Endometrial microvascular endothelial cells (primary cell): ENCODE measurements around the gene TFEB. TPM values are rescaled to one million over a fixed set of nuclear protein-coding genes. Genes with fewer than 3 reads are reported as not detected.

Experiments
- in situ Hi-C: cut with HindIII; loops from 2 replicates; pipeline ENCODE4 v1.10.0; 2017; ENCODE audit warnings: low sequenced_read_pairs, low pct_unique_long_range_greater_than_20kb; ENCODE audit errors: inconsistent ontology term
- total RNA-seq: library from RNA; depleted of rRNA; stranded (reverse); fragments of >200 nt; gene quantifications from one replicate; pipeline ENCODE4 v1.2.3, GENCODE V29; 2015; ENCODE audit errors: inconsistent ontology term

The TFEB gene
- total RNA-seq, 1 donor from 2014 or later: 5.9 TPM

DNA sequence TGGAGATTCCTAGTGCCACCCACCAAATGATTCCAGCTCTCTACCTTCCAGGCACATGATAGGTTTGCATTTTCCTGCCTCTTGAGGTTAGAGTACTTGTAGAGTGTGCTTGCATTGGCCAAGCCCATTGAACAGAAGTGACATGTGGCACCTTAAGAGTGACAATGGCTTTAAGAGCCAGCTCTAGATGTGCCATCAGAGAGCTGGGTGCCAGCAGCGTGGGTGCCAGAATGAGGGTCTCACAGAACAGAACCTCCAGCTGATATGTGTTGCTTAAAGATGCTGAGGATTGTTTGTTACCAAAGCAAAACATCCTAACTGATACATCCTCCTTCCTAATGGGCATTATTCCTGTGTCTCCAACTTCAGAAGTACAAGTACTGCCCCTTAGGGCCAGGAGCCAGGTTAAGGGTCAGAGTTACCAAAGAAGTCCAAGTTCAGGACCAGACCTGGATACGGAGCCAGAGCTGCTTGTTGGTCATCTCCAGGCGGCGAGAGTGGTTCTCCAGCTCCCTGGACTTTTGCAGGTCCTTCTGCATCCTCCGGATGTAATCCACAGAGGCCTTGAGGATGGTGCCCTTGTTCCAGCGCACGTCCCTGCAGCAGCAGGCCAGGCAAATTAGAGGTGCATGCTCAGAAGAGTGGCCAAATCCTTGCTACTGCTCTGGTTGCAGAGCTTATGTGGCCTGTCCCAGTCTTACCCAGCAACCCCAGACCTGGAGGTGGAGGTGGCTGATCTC, 49.6 kb downstream of the TFEB start:
- in situ Hi-C loops: no loop called here

DNA sequence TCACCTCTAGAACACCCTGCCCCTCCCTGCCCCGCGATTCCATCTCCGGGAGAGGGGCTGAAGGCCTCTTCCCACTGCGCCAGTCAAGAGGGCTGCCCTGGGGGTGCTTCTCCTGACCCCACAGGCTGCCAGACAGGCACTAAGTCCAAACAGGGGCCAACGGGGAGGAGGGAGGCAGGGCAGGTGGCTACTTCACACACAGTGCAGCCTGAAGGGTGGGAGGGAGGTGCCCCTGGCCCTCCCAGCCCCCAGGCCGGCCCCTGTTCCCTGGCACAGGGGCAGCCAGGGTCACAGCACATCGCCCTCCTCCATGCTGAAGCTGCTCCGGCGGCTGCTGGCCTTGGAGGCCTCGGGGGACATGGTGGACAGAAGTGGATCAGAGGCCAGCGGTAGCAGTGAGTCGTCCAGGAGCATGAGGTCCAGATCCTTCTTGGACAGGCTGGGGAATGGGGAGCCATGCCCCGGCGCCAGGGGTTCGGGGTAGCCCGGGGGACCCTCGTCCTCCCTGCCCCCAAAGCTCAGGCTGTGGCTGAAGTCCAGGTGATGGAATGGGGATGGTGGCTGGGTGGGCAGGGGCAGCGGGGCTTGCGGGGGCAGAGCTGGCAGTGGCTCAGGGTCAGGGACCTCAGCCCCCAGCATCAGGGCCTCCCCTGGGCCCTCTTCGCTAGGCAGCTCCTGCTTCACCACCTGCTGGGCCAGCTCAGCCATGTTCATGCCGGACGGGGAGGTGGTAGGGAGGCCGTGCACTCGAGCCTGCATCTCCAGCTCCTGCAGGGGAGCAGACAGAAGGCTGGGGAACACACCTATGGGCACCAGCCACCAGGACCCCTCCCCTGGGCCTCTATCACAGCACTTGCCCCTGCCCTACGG, 50.9 kb downstream of the TFEB start:
- in situ Hi-C loops: no loop called here

DNA sequence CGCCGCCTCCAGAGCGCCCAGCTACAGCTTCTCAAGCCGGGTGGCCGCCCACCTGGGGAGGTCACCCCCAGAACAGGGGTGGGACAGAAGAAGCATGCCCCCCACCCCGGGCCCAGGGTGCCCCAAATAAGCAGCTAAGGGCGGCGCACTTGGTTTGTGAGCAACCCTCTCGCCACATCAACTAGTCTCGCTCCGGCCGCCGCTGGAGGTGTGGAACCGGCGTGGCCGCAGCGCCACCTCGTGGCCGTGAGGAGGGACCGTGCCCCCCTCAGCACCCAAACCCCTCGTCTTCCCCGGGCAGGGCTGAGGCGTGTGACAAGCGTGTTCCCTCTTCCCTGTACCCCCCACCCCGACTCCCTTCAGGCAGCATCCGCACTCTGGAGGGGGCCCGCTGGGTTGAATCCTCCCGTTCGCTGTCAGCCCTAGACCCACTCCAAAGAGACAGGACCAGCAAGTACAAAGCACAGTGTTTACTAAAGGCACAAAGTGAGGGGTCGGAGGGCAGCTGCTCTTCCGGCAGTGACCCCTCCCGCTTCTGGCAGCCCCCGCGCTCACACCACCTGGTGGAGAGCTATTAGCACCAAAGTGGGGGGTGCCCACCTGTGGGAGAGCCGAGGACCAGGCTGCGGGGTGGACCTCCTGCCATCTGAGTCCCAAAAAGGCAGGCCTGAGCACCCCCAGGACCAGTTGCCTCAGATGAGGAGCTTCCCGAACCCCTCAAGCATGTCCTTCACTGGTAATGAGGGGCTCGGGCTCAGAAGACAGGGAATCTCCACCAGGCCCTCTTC, 51.7 kb downstream of the TFEB start:
- in situ Hi-C loops: no loop called here

DNA sequence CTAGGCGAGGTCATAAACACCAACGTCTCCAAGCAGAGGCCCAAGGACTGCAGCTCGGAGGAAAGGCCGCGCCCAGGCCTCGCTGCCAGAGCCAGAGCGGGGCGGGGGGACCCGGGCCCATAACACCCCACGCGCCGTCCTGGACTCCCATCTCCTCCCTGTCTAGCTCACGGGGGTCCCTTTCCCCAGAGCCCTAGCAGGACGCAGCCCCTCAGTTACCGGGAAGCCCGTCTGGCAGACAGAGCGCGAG, 52.2 kb downstream of the TFEB start:
- in situ Hi-C loops: no loop called here

DNA sequence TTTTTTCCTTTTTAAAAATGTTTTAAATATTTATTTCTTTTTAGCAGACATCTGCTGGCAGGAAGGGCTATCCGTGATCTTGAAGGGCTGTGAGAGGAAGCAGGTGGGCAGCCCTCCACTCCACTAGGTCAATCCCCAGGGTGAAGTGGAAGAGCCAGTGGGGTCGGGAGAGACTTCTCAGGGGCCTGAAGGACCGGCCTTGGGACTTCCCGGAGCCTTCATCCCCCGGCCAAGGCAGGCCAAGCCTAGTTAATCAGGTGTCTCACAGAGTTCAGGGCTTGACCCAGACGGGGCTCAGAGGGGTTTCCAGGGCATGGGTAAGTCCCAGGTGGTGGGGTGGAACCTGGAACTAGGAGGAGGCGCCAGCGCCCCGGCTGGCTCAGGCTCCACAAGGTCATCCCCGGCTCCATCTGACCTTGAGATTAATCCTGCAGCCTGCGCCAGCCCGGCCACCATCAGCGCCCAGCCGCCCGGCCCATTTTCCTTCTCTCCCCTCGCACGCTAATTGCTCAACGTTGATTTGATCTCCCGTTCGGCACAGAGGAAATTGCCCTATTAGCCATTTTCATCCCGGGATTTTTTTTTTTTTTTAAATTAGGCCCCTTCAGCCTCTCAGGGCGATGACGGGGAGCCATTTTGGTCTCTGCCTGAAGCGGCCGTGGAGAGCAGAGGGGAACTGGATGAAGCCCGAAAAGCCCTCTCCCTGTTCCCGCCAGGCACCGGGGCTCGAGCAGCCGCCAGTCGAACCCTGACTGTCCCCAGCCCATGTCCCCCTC, 52.7 kb downstream of the TFEB start:
- in situ Hi-C loops: no loop called here

DNA sequence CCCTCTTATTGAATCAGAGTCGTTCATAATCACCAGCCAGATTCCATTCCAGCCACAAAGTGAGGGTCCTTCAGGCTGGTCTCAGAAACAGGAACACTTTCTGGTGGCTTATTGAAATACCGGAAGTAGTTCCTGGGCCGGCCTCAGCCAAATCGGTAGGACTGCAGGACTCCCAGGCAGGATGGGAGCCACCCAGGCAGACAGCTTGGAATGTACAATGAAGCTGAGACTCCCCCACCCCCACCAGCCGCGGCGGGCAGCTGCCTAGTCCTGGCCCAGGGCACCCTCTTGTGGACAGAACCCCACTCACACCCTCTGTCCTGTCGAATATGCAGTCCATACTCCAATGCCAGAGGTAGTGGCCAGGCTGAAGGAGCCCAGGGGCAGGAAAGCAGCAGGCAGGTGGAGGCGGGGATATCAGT, 53.3 kb downstream of the TFEB start:
- in situ Hi-C loops: no loop called here

DNA sequence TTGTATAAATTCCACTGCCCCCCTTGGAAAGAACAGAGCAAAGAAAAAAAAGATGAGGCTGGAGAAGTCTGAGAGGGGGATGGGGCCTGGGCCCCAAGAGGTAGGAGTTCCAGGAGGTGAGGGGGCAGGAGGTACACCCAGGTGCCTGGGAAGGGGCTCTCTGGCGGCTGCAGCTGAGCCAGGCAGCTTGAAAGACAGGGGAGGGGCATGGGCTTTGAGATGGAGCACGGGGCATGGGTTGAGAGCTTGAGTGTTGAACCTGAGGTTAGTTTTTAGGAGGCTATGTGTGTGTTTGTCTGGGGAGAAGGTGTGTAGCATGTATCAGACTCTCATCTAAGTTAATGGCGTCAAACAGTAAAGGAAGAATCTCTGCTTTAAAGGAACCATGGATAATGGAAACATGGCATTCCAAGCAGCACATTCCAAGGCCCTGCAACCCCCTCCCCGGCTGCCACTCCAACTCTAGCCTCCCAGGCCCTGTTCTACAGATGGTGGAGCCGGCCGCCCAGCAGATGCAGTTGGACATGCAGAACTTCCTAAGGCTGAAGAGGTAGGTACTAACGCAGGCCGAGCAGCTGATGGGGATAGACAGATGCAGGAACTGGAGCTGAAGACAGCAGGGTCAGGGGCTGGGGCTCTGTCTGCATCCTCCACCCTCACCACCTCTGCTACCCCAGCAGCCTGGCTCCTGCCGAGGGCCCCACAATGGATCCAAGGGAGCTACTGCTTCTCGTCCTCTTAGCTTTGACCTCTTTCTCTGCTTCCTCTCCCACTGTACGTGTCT, 55.0 kb downstream of the TFEB start:
- in situ Hi-C loops: no loop called here

DNA sequence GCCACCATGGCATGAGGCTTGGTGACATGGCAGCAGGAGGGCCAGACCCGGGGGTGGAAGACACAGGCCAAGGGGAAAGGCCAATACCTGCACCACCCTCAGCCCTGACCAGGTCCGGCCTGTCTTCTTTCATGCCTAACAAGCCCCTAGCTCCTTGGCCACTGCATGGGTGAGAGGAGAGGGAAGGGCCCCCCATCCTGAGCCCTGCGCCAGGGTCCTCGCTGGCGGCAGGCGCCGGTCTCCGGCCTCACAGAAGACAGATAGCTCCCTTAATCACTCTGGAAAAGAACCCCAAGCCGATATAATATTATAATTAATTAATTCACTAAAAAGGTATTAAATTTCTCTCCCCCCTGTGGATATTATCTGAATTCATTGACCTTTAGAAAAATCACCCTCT, 55.7 kb downstream of the TFEB start:
- in situ Hi-C loops: no loop called here

DNA sequence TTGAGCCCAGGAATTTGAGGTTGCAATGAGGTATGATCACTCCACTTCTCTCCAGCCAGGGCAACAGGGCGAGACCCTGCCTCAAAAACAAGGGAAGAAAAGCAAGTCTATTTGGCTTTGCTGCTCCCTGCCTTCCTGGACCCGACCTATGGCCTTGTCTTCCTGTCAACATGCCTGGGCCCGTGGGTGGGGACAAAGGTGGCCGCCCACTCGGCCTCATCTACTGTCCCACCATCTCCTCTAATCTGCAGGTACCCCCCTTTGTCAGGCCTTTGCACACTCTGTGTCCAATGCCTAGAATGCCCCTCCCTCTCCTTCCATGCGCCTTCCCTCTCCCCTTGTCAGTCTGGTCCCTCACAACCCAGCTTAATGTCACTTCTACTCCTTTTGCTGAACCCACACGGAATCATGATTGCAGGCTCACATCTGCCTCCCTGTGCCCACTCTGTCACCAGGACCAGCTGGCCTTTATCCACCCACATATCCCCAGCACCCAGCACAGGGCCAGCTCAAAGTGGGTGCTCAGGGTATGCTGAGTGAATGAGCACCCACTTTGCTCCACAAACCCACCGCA, 56.8 kb downstream of the TFEB start:
- in situ Hi-C loops: no loop called here

DNA sequence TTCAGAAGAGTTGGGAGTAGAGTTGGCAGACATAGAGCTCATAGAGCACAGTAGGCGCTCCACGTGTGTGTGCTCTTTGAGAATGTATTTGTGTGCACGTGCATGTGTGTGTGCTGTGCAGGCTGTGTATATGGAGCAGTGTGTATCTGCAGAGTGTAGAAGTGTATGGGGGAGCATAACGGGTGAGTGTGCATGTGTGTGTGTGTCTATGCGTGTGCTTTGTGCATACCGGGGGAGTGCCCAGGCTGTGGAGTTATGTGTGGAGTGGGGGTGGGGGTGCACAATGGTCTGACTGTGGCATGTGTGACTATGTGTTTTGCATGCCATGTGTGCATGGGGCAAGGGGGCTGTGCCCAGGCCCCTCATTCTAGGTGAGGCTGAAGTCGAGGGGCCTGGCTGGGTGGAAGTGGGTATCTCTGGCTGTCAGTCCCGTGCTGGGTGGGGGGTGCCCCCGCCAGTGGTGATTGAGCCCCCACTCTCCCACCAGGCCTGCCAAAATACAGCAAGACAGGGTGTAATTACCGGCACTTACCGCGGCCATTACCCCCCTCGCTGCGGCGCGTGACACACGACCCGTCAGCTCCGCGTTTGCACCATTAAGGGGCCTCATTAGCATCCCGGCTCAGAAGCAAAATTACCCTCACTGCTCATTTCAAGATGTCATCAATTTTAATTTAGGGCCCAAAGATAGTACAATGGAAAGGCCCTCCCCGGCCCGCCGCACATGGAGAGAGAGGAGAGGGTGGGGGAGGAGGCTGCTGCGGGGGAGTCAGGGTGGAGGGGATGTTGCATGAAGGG, 58.1 kb downstream of the TFEB start:
- in situ Hi-C loops: no loop called here

DNA sequence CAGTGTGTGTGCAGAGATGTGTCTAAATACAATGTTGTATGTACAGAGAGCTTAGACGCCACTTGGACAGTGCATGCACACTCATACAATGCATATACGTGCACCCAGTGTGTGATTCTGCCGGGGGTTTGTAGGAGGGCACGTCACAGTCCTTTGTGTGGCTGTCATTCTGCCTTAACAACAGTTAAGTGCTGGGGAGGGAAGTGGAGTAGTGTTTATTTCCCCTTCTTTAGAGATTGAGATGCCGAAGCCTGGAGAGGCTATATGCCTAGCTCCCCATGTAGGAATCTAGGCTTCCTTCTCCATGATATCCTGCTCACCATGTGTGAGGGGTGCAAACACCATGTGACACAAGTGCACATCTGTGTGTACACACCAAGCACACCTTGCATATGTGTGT, 59.0 kb downstream of the TFEB start:
- in situ Hi-C loops: no loop called here

DNA sequence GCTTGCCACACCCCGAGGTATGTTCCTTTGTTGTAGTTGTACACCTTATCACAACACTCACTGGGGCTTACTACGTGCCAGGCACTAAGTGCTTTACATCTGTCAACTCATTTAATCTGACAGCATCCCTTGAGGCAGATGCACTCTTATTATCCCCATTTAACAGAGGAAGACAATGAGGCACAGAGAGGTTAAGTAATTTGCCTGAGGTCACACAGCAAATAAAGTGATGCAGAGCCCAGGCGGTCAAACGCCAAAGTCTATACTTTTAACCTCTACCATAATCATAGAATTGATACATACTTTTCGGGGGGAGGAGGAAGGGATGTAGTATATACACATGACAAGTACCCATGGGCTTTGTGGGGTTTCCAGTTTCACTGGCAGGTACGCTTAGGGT, 59.4 kb downstream of the TFEB start:
- in situ Hi-C loops: no loop called here

DNA sequence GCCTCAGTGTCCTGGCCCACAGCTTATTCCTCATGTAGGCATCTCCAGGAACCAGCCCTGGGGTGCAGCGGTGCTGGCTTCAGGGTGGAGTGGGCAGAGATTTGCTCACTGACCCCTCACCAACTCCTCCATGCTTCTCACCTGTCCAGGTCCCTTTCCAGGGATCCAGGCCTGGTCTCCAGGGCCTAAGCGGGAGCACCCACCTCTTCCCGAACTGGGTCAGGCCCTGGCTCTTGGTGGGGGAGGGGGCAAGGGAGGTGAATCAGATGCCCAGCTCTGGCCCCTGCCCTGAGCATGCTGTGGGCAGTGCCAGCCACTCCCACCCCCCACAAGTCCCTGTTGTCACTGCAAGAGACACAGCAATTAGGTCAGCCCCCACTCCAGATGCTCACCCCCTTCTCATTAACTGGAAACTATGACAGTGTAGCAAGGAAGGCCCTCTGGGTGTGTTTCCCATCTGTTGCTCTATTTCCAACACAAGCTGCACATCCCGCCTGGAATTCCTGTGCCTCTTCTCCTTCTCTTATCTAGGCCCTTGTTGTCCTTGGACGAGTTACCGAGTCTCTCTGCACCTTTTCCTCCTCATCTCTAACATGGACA, 60.1 kb downstream of the TFEB start:
- in situ Hi-C loops: no loop called here

DNA sequence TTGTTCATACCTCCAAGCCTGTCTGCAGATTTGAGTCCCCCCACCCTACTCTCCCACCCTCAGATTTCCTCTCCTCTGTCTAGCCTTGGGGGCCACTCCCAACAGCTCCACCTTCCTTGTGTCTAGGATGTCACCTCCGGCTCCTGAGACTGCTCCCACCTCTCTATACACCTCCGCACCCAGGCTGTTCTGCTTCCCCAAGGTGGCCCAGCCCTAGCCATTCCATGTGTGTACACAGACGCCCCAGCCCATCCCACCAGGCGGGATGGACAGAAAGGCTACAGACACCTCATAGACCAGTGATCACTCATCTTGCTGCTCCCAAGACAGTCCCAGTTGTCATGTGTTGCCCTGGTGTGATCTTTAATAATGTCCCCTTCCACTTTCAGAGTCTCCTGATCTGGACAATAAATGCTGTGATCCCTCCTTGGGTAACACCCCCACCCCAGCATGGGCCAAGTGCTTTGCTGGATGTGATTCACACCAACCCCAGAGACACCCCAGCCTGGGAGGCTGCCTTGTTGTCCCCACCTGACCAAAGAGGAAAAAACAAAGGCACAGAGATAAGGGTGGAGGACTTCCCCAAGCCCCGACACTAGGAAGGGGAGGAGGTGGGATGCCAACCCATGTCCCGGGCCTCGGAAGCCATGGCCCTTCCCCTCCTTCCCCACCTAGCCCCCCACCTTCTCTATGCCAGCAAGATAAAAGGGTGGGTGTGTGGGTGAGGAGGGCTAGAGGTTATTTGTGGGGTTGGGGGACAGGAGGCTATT, 61.0 kb downstream of the TFEB start:
- in situ Hi-C loops: no loop called here

DNA sequence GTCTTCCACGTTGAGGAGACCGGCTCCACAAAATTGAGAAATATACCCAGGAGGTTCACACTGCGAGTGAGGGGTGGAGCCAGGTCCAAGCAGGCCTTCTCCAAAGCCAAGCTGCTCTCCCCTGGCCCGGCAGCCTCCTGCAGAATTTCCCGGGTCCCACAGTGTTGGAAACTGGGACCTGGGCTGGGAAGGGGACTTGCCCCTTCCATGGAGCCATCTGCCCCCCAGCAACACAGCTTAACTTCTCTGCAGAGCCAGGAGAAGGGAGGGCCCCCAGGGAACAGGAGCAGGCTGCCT, 61.8 kb downstream of the TFEB start:
- in situ Hi-C loops: no loop called here

DNA sequence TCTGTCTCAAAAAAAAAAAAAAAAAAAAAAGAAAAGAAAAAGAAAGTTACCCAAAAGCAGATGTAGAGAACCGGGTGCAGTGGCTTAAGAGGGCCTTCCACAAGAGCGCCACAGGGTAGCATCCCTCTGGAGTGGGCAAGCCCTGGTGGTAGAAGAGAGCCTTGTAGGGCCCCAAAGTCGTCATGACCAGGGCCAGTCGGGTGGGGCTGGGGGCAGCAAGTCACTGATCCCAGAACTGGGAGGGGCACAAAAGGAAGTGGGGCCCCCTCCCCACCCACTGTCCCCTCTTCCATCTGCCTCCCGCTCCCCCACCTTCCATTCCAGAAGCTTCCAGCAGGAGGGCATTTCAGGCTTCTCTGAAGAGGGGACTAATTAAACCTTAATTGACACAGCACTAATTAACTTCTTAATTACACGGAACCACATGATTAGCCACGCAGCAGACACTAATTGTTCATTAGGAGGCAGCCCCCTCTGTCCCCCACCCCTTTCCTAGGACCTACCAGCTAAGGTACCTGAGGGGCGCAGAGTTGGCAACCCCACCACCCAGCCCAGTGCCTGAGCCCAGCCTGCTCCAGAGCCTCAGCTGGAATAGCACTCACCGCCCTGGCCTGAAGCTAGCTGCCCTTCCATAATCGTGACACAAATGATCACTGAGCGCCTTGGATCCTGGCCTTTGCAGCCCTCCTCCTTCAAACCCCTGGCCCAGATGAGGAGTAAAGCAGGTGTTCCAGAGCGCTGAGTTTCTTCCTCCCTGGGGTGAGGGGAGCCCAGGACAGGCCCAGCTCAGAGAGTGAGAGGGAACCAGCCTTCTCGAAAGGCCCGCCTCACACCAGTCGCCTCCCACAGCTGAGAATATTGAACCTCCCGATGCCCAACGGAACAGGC, 62.3 kb downstream of the TFEB start:
- in situ Hi-C loops: no loop called here
